Measurements from ENCODE around the gene TNRC6A. TPM values are rescaled to one million over a fixed set of nuclear protein-coding genes. Genes with fewer than 3 reads are reported as not detected.
"Not testable (repeated sequence)": the region's sequence is repeated elsewhere in the genome, so short reads cannot be mapped to it uniquely, and the experiment has no call there.

TNRC6A gene
- total RNA-seq, 1 donor from 2014 or later = 55.7 TPM

DNA sequence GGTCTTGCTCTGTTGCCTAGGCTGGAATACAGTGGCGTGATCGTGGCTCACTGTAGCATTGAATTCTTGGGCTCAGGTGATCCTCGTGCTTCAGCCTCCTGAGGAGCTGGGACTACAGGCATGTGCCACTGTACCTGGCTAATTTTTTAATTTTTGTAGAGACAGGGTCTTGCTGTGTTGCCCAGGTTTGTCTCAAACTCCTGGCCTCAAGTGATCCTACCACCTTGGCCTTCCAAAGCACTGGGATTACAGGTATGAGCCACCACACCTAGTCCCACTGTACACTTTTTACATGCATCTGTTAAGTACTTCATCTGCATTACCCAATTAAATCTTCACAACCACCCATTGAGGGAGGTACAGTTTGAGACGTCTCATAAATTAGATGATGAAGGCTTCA, 12.4 kb downstream of the TNRC6A start:
- Mint-ChIP-seq H3K36me3 (peaks cover 28% of the 10 kb centered on the region), H3K9me3 (no peaks in the 10 kb centered on the region), H3K27ac (no peak overlapping the region), H3K27me3 (ENCODE audit: insufficient read depth, low read depth) (no peaks in the 10 kb centered on the region), H3K4me3 (no peak overlapping the region), H3K4me1 (peaks cover 16% of the 10 kb centered on the region)
- no peak overlapping the region for H3K4me2 ChIP-seq
- DNase-seq (ENCODE audit: low spot score) = no peak
- TF ChIP-seq, protein P1, sequence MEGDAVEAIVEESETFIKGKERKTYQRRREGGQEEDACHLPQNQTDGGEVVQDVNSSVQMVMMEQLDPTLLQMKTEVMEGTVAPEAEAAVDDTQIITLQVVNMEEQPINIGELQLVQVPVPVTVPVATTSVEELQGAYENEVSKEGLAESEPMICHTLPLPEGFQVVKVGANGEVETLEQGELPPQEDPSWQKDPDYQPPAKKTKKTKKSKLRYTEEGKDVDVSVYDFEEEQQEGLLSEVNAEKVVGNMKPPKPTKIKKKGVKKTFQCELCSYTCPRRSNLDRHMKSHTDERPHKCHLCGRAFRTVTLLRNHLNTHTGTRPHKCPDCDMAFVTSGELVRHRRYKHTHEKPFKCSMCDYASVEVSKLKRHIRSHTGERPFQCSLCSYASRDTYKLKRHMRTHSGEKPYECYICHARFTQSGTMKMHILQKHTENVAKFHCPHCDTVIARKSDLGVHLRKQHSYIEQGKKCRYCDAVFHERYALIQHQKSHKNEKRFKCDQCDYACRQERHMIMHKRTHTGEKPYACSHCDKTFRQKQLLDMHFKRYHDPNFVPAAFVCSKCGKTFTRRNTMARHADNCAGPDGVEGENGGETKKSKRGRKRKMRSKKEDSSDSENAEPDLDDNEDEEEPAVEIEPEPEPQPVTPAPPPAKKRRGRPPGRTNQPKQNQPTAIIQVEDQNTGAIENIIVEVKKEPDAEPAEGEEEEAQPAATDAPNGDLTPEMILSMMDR (IDR thresholded peaks at IDR 0.05) = no peak
- TF ChIP-seq EZH2 (IDR thresholded peaks at IDR 0.05) (no peak), EZH2phosphoT487 (IDR thresholded peaks at IDR 0.05) (no peak)
- H3K4me3 ChIP-seq = no peak overlapping the region
- peaks cover 100% of the 10 kb centered on the region for H3K79me2 ChIP-seq (ENCODE audit: low read depth)
- H2AFZ ChIP-seq (replicated peaks) = no peak overlapping the region
- no peaks in the 10 kb centered on the region for H3F3A ChIP-seq (ENCODE audit: low read depth)
- H3K27ac ChIP-seq = no peak overlapping the region
- peaks cover 6% of the 10 kb centered on the region for H3K4me1 ChIP-seq
- H3K36me3 ChIP-seq = no peaks in the 10 kb centered on the region
- H4K20me1 ChIP-seq (ENCODE audit: low read depth) = peaks cover 100% of the 10 kb centered on the region
- no peaks in the 10 kb centered on the region for H3K27me3 ChIP-seq
- H3K9me3 ChIP-seq (ENCODE audit: low read depth) = no peaks in the 10 kb centered on the region
- no peak overlapping the region for H3K9ac ChIP-seq

- not testable (repeated sequence) for H3K4me1 ChIP-seq; H2AFZ ChIP-seq (replicated peaks); H3K27me3 Mint-ChIP-seq (ENCODE audit: insufficient read depth, low read depth); H3K27ac ChIP-seq; H3K36me3 ChIP-seq; H3K27ac Mint-ChIP-seq; H3K4me2 ChIP-seq; H3K4me3 Mint-ChIP-seq; H3K9me3 ChIP-seq (ENCODE audit: low read depth); H3K9me3 Mint-ChIP-seq; DNase-seq (ENCODE audit: low spot score); H3F3A ChIP-seq (ENCODE audit: low read depth); H3K9ac ChIP-seq; H3K4me3 ChIP-seq; H3K27me3 ChIP-seq
- Mint-ChIP-seq H3K4me1 (peaks cover 17% of the 10 kb centered on the region), H3K36me3 (peaks cover 29% of the 10 kb centered on the region)
- H3K79me2 ChIP-seq (ENCODE audit: low read depth) = peaks cover 100% of the 10 kb centered on the region
- peaks cover 100% of the 10 kb centered on the region for H4K20me1 ChIP-seq (ENCODE audit: low read depth)
Observed at GRCh38 chr16:24742610-24743009, 13.2 kb downstream of the TNRC6A start.

DNA sequence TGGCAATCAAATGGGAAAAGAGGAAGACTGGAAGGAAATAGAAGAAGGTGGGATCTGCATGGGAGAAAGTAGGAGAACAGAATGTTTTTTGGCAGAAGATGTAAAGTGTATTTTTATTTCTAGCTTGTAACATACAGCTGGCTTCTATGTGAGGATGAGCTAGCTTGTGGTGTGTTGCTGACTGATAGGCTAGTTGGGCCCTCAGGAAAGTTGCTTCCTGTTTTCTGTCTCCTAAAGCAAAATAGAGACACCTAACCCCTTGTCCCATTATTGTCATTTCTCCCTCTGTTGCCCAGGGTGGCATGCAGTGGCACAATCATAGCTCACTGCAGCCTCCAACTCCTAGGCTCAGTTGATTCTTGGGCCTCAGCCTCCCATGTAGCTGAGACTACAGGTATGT, 15.9 kb downstream of the TNRC6A start:
- Histone ChIP-seq H3K9me3 (ENCODE audit: low read depth) (no peaks in the 10 kb centered on the region), H3K27ac (no peak overlapping the region), H3K36me3 (no peaks in the 10 kb centered on the region), H2AFZ (replicated peaks) (no peak overlapping the region), H3K27me3 (no peaks in the 10 kb centered on the region), H3K4me2 (no peak overlapping the region), H3F3A (ENCODE audit: low read depth) (peaks cover 3% of the 10 kb centered on the region), H4K20me1 (ENCODE audit: low read depth) (peaks cover 100% of the 10 kb centered on the region), H3K9ac (no peak overlapping the region), H3K4me3 (no peak overlapping the region), H3K79me2 (ENCODE audit: low read depth) (peaks cover 100% of the 10 kb centered on the region), H3K4me1 (peaks cover 13% of the 10 kb centered on the region)
- H3K27ac Mint-ChIP-seq = no peak overlapping the region
- peaks cover 18% of the 10 kb centered on the region for H3K4me1 Mint-ChIP-seq
- H3K27me3 Mint-ChIP-seq (ENCODE audit: insufficient read depth, low read depth) = no peaks in the 10 kb centered on the region
- no peak for DNase-seq (ENCODE audit: low spot score)
- no peak overlapping the region for H3K4me3 Mint-ChIP-seq
- no peaks in the 10 kb centered on the region for H3K9me3 Mint-ChIP-seq
- TF ChIP-seq EZH2phosphoT487 (IDR thresholded peaks at IDR 0.05) (no peak), EZH2 (IDR thresholded peaks at IDR 0.05) (no peak)
- TF ChIP-seq, protein P1 (IDR thresholded peaks at IDR 0.05) = no peak
- H3K36me3 Mint-ChIP-seq = peaks cover 20% of the 10 kb centered on the region

- H3K36me3 Mint-ChIP-seq = peaks cover 17% of the 10 kb centered on the region
- peaks cover 17% of the 10 kb centered on the region for H3K4me1 Mint-ChIP-seq
- no peaks in the 10 kb centered on the region for H3K27me3 Mint-ChIP-seq (ENCODE audit: insufficient read depth, low read depth)
- Histone ChIP-seq H3K79me2 (ENCODE audit: low read depth) (peaks cover 100% of the 10 kb centered on the region), H3K27ac (no peak overlapping the region), H3K27me3 (no peaks in the 10 kb centered on the region), H3K4me2 (no peak overlapping the region), H3K4me1 (peaks cover 13% of the 10 kb centered on the region), H3K36me3 (no peaks in the 10 kb centered on the region), H2AFZ (replicated peaks) (no peak overlapping the region), H3K9ac (no peak overlapping the region), H3F3A (ENCODE audit: low read depth) (peaks cover 3% of the 10 kb centered on the region), H3K4me3 (no peak overlapping the region), H3K9me3 (ENCODE audit: low read depth) (no peaks in the 10 kb centered on the region), H4K20me1 (ENCODE audit: low read depth) (peaks cover 100% of the 10 kb centered on the region)
- no peaks in the 10 kb centered on the region for H3K9me3 Mint-ChIP-seq
- H3K27ac Mint-ChIP-seq = no peak overlapping the region
- H3K4me3 Mint-ChIP-seq = no peak overlapping the region
- no peak for DNase-seq (ENCODE audit: low spot score)
- TF ChIP-seq, protein P1 (IDR thresholded peaks at IDR 0.05) = no peak
- TF ChIP-seq EZH2phosphoT487 (IDR thresholded peaks at IDR 0.05) (no peak), EZH2 (IDR thresholded peaks at IDR 0.05) (no peak)
Observed at GRCh38 chr16:24745791-24746190, 16.3 kb downstream of the TNRC6A start.
